ENCODE results near the gene SLC43A1. TPM values are rescaled to one million over a fixed set of nuclear protein-coding genes. Genes with fewer than 3 reads are reported as not detected.

The SLC43A1 gene
- polyA plus RNA-seq, 1 donor: 14.1 TPM

DNA sequence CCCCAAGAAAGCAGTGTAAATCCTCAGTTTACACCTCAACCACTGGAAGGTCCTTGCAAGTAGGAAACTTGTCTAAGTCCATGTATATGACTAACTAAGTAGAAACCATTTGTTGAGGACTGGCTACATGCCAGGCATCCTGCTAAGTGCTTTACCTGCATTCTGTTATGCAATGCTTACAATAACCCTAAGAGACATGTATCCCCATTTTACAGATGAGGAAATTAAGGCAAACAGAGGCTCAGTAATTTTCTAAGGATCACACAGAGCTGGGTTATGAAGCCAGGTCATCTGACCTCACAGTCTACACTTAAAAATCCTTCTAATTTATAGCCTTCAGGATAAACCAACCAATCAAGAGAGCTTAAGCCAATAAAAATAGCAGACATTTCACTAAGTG lies 13.5 kb upstream of the SLC43A1 start:
- DNase-seq (ENCODE audit: low read depth): no peak

DNA sequence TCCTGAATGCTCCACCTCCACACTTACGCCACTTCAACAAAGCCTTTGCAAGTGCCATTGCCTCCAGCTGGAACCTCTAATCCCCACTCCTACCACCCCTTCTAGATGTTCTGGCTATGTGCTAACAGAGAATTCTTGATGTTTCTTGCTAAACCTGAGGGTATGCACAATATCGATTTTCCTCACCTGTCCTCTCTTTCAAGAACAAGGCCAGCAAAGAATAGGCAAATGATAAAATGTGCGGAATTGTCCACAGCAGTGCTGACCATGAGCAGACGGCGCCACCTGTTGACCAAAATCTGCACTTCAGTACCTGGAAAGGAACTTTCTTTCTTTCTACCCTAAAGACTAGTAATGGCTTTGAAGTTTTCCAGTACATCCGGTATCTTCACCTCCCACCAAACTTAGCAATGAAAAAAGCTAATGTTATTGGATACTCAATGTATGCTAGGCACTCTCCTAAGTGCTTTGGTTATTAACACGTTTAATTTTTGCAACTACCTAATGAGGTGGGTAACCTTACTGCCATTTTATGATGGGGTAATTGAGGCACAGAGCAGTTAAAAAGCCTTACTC lies 11.6 kb upstream of the SLC43A1 start:
- peak; percentile 45 for DNase-seq (ENCODE audit: low read depth)

DNA sequence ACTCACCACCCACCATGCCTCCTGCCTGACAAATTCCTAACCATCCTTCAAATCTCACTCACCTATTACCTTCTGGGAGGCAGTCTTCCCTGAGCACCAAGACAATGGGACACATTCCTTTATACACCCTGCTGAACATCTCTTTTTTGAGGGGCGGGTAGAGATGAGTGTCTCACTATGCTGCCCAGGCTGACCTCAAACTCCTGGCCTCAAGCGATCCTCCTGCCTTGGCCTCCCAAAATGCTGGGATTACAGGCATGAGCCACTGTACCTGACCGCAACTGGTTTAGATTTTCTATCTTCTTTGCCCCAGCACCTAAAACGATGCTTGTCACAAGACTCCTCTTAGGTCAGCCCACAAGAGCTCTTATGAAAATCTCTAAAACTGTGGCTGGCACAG lies 7.9 kb upstream of the SLC43A1 start:
- no peak for DNase-seq (ENCODE audit: low read depth)

DNA sequence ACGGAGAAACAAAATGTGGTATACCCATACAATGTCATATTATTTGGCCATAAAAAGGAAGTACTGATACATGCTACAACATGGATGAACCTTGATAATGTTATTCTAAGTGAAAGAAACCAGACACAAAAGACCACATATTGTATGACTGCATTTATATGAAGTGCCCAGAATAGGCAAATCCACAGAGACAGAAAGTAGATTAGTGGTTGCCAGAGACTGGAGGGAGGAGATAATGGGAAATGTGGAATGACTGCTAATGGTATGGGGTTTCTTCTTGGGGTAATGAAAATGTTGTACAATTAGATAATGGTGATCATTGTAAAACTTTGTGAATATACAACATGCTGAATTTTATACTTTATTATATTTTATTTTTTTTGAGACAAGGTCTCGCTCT lies 5.6 kb upstream of the SLC43A1 start:
- DNase-seq (ENCODE audit: low read depth): no peak

DNA sequence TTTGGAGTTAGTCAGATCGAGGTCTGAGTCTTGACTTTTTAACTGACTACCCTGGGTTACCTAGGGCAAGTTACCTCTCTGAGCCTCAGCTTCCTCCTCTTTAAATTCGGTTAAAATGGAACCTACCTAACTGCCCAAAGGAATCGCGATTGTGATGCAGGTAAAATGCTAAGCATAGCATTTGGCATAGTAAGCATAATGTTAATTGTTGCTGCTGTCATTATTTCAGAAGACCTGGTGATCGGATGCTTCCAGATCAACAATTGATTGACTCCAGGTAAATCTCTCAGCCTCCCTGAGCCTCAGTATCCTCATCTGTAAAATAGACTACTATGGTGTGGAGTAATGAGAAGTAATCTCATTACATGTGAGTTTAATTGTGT lies 550 bp upstream of the SLC43A1 start:
- no peak for DNase-seq (ENCODE audit: low read depth)

DNA sequence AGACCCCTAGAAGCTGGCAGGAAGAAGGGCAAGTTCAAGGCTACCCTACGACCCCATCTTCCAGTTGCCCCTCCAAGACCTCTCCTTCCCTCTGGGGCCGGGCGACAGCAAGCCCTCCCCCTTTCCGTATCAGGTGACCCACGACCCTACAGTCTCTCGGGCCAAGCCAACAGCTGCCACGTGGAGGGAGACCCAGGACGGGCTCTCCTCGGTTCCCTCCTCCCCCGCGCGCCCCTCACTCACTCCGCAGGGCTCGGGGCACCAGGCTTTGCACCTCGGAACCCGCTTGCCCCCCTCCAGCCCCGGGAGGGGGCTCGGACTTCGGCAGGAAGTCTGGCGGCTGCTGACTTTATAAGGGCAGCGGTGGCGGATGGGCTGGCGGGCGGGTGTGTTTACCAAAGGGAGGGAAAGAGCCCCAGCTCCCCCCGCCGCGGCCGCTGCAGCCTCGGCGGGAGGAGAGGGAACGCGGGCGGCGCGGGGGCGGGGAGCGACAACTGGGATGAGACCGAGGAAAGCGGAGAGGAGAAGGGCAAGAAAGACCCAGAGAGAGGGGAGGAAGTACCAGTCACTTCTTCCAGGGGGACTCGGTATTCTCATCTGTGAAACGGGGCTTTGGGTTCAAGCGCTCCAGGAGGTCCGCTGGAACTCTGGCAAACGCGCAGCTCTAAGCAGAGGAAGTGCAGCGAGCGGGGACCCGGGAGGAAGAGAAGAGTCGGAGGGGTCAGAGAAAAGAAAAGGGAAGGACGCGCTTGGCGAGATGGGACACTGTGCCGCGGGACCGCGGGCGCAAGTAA lies 767 bp downstream of the SLC43A1 start:
- no peak for DNase-seq (ENCODE audit: low read depth)

DNA sequence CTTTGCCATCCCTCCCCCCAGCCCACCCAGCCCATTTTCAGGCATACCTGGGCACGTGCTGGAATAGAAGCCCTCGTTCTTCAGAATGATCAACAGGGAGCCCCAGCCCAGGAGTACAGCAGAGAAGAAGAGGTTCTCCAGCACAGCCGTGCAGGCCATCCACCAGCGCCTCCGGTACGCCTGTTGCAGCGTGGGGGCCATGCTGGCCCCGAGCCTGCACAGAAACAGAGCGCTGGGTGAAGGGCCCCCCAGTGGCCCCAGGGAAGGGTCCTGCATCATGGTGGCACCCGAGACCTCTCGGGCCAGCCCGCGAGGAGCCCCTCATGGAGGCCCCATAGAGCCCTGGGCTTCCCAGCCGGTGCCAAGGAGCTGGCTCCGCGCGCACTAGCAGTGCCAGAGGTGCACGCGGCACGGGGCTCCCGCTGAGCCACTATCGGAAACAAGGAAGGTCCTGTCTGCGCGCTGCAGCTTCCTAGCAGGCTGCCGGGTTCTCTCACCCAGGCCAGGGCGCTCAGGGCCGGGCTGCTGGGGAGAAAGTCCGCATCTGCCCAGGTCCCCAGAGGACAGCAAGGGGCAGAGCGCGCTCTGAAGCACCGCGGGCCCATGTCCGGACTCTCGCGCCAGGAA lies 1.5 kb downstream of the SLC43A1 start:
- no peak for DNase-seq (ENCODE audit: low read depth)

DNA sequence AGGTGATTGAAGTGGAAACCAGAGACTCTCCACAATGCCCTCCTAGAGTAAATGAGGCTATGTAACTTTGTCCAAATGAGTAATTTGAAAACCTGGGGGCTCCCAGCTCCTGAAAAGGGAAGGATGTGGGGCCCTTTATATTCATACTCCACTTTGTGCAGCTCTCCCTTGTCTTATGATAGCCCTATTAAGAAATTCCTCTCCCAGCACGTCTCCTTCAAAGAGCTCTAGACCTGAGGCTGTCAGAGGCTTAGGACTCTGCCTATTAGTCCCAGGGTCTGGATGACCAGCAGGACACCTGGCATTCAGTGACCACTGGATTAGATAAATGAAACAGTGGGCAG lies 2.1 kb downstream of the SLC43A1 start:
- no peak for DNase-seq (ENCODE audit: low read depth)

DNA sequence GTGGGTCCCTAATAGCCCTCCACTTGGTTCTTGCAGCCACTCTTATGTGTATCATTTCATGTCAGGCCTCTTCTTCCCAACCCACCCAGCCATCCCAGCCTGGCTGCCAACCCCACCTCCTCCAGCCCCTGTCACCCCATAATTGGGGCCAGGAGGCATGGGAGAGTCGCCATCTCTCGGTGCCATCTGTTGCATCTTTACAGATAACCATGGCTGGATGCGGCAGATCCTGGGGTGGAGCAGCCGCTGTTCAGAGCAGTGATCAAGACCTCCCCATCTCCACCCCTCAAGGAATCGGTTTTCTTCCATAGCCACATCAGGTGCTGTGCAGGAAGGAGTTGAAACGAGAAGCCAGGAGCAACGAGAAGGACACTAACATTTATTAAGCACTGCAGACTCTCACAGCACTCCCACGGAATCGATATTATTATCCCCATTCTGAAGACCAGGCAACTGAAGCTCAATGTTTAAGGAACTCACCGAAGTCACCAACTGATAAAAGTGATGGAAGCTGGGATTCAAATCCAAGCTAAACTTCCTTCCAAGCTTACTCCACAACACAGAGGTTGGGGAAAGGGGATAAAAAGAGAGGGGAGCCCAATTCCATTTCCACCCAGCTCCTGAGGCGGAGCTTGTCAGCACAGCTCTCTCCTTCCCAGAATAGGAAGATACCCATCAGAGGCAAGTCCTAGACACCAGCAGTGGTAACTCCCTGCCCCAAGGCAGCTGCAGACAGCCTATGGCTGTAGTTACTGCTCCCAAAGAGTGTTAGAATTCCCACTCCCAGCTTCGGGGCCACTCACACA lies 2.7 kb downstream of the SLC43A1 start:
- DNase-seq (ENCODE audit: low read depth): no peak

DNA sequence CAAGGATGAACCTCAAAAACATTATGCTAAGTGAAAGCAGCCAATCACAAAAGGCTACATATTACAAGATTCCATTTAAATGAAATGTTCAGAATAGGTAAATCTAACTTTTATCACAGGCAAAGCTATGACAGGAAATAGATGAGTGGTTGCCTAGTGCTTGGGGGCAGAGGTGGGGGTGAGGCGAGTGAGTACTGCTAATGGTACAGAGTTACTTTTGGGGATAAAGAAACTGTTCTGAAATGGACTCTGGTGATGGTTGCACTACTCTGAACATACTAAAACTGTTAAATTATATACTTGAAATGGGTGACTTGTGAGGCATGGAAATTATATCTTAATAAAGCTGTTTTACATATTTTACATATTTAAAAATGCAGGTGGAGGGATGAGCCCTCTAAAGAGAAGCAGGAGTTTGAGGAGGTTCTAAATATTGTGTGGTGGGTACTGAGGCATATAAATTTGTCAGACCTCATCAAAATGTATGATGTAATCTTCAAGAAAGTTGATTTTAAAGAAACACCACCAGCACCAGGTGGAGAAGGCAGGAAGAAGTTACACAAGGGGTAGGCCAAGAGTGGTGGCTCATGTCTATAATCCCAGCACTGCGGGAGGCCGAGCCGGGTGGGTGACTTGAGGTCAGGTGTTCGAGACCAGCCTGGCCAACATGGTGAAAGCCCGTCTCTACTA lies 3.6 kb downstream of the SLC43A1 start:
- DNase-seq (ENCODE audit: low read depth): no peak

DNA sequence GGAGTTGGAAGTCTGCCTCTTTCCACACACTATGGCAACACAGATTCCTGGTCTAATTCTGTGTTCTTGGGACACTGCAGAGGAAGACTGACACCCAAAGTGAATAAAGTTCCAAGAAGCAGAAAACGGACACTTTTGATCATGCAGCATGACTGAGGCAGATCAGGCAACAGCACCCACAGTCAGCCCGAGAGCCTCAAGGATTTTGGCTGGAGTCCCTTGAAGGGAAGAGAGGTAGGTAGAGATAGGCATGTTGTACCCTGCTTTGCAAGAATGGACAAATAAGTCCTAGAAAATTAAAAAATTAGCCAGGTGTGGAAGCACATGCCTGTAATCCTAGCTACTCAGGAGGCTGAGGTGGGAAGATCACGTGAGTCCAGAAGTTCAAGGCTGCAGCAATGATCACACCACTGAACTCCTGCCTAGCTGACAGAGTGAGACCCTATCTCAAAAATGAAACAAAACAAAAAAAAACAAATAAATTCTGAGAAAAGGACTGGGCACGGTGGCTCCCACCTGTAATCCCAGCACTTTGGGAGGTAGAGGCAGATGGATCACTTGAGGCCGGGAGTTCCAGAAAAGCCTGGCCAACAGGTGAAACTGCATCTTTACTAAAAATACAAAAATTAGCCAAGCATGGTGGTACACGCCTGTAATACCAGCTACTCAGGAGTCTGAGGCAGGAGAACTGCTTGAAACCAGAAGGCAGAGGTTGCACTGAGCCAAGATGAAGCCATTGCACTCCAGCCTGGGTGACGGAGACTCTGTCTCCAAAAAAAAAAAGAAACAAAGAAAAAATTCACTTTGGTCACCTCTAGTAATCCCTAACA lies 6.9 kb downstream of the SLC43A1 start:
- DNase-seq (ENCODE audit: low read depth): no peak

DNA sequence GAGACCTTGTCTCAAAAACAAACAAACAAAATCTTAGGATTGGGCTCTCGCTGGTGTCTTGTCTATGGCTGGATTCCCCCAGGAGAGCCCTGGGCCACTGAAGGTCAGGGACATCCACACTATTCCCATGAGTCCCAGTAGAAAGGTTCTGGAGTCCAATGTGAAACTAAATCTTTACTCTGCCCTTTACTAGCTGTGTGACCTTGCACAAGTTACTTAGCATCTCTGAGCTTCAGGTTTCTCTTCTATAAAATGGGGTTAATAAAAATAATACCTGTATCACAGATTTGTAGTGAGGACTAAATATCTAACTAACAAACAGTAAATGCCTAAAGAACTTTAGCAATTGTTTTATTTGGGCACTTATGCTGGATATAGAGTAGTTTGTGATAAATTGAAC lies 9.0 kb downstream of the SLC43A1 start:
- no peak for DNase-seq (ENCODE audit: low read depth)

DNA sequence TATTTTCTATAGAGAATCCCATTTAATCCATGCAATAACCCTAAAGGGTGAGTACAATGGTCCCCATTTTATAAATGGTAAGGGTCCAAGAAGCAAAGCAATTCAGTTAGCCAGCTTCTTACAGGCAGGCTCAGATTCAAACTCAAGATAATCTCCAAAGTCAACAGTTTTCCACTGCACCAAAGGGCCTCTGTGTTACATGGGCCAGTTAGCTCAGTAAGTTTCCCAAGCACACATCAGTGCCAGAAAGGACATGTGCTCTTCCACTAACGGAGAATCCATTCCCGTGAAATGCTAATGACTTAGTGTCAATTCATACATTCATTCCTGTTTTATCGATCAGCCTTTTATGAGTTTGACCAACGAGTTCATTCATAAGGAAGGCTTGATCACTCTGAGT lies 11.0 kb downstream of the SLC43A1 start:
- DNase-seq (ENCODE audit: low read depth): no peak

DNA sequence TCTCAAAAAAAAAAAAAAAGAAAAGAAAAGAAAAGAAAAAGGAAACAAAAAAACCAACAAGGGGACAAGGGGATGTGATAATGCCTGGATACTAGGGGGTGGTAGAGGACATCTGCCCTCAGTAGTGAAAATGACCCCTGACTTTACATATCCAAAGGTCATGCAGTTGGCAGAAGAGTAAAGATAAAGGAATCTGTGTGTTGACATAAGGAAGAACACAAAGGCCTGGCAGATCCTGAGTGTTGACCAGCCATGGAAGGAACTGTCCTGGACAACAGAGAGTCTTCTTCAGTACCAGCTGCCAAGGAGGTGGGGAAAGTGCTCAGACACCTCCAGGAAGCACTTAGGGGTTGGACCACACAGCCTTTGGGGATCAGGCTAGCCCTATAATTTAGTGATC lies 12.6 kb downstream of the SLC43A1 start:
- DNase-seq (ENCODE audit: low read depth): no peak

DNA sequence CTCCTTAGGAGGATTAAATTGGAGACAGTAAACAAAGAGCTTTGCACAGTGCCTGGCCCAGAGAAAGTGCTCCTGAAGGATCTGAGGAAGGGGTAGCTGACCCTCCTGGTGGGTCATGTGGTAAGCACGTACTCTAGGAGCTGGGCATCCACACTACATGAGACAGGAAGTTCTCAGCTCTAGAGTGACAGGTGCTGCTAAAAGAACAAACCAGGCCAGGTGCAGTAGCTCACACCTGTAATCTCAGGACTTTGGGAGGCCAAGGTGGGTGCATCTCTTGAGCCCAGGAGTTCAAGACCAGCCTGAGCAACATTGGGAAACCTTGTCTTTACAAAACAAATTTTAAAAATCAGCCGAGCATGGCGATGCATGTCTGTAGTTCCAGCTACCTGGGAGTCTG lies 13.1 kb downstream of the SLC43A1 start:
- no peak for DNase-seq (ENCODE audit: low read depth)

DNA sequence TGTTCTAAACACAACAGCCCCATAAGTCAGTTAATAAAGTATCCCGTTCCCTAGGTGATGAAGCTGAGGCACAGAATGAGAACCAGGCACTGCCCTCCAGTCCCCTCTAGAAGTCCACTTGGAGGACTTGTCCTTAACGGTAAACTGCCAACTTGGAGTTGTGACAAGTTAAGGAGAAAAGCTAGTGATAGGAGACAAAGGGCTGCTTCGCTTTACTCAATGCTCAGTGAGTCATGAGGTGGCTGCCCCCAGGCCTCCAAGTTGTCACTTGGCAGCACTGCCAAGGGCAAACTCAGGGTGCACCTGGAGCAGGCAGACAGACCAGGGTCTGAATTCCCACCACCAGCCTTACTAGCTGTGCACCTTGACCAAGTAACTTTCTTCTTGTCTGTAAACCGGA lies 13.5 kb downstream of the SLC43A1 start:
- no peak for DNase-seq (ENCODE audit: low read depth)

DNA sequence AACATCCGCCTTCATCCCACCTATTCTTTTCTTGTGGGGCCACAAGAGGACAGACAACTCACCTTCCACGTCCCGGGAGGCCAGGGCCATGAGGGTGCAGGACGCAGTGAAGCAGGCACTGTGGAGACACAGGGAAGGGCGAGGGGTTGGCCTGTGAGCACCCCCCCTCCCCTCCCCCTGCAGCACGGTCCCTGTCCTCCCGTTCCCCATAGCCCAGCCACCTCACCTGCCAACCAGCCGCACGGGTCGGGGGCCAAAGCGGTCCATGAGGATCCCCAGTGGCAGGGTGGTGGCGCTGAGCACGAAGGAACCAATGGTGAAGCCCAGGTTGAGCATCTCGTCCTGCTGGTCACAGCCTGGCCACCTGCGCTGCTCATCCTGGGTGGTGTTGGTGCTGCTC lies 14.6 kb downstream of the SLC43A1 start:
- no peak for DNase-seq (ENCODE audit: low read depth)

DNA sequence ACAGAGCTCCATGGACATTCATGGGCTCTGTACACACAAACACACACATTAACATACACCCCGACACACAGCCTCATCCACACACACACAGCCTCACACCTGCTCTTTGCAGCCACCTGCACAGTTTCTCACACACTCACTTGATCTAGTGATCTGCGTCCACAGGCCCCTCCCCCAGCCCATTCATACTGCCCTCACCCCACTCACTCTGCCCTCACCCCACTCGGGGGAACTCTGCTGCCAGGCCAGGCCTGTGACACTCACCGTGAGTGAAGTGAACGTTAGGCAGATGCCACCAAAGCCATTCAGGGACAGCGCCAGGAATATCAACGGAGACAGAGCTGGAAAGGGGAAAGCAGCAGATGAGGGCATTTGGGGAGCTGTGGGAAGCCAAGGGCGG lies 15.0 kb downstream of the SLC43A1 start:
- no peak for DNase-seq (ENCODE audit: low read depth)

DNA sequence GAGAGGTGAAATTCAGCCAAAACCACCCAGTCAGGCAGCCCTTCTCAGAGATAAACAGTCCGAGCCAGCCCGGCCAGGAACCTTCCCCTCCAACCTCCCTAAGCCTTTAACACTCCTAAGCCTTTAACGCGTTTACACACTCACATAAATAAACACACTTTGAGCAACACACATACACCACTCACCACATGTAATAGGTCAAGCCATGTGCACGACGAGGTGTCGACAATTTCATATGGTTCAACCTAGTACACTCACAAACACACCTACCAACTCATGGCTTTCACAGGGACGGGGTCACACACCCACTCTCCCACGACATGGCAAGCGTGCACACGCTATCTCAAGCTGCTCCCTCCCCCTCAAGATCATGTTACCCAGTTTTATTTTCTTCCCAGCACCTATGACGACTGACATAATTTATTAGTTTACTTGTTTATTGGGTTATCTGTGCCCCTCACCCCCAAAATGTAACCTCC lies 15.5 kb downstream of the SLC43A1 start:
- DNase-seq (ENCODE audit: low read depth): no peak

DNA sequence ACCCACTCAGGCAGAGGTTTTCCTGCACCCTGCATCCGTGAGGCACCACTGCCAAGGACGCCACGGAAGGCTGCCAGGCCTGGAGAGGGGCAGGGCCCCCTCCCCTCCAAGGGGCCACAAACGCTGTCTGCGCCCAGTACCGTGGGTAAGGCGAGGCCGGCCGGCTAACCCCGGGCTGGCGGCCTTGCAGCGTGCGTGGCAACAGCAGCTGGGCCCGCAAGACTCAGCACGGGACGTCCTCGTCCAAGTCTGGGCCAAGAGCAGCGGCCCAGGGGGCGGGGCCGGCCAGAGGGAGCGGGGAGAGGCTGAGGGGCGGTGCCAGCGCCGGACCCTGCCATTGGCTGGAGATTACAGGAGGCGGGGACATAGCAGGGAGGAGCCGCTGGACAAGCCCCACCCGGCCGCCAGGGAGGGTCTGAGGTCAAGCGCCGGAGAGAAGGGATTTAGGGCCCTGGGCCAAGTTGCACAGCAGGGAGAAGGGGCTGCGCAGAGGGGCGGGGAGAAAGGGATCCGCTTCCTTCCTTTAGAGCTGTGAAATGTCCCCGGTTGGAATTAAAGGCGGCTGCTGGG lies 16.0 kb downstream of the SLC43A1 start:
- peak; percentile 52 for DNase-seq (ENCODE audit: low read depth)

DNA sequence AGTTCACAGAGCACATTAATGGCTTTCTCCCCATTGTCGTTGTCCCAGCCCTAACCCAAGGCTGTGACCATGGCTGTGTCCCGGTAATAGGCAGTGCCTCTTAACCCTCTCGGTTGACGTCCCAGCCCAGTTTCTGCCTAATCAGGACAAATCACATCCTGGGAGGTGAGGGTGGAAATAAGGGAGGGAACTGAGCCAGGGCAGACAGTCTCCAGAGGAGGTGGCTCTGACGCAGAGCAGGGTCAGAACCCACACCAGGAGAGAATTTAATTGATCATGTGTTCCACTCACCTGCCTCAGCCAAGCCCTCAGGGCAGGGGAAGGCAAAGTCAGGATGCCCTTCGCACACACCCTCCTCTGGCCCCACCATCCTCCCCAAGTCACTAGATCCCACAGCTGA lies 17.0 kb downstream of the SLC43A1 start:
- DNase-seq (ENCODE audit: low read depth): no peak
